H1 (cell line): ENCODE measurements around the gene PPM1F. TPM values are rescaled to one million over a fixed set of nuclear protein-coding genes. Genes with fewer than 3 reads are reported as not detected.

ENCODE experiments used
- CTCF ChIA-PET: fragments of 300-600 bp; sonication (Branson Sonifier 250); formaldehyde crosslinking; loops from one replicate; lab custom pipeline; 2021; ENCODE audit not compliant: partially characterized antibody; lab: Charles Lee
- POLR2A ChIA-PET: fragments of 300-600 bp; sonication (Branson Sonifier 250); formaldehyde crosslinking; loops from one replicate; lab custom pipeline; 2021; ENCODE audit warnings: inconsistent platforms; ENCODE audit not compliant: partially characterized antibody; lab: Charles Lee
- DNase-seq, 2 experiments: peaks; one replicate each; pipeline versions ENCODE4 v3.0.0 to v3.0.0-alpha.2; 2010 to 2022; ENCODE audit warnings: low spot score in 2 of 2, low read depth in 1 of 2, mixed read lengths in 1 of 2
- FAIRE-seq: peaks from 2 replicates; lab custom pipeline; 2011; peaks lifted over from hg19 to GRCh38; lab: Jason Lieb, UNC
- H2AFZ ChIP-seq: 2 replicates; pipeline ENCODE4 v1.8.1; 2012; ENCODE audit warnings: low read length, inconsistent platforms
- H2AK5ac ChIP-seq: 2 replicates; pipeline ENCODE4 v1.6.1; 2013; ENCODE audit warnings: low read depth, low read length
- H2BK120ac ChIP-seq: replicated peaks from 2 replicates; pipeline ENCODE3; 2013; ENCODE audit warnings: low read depth, low read length, inconsistent platforms
- H2BK12ac ChIP-seq: 2 replicates; pipeline ENCODE4 v1.6.1; 2013; ENCODE audit warnings: low read depth, low read length
- H2BK15ac ChIP-seq: 2 replicates; pipeline ENCODE4 v1.6.1; 2013; ENCODE audit warnings: low read length
- H2BK20ac ChIP-seq: 2 replicates; pipeline ENCODE4 v1.6.1; 2013; ENCODE audit warnings: low read length
- H2BK5ac ChIP-seq: 2 replicates; pipeline ENCODE4 v1.6.1; 2013; ENCODE audit warnings: low read depth, low read length
- H3K14ac ChIP-seq: 2 replicates; pipeline ENCODE4 v1.6.1; 2013; ENCODE audit warnings: inconsistent platforms; ENCODE audit not compliant: insufficient read length
- H3K18ac ChIP-seq: 2 replicates; pipeline ENCODE4 v1.6.1; 2013; ENCODE audit warnings: low read length; ENCODE audit errors: extremely low read depth
- H3K23ac ChIP-seq: 2 replicates; pipeline ENCODE4 v1.6.1; 2013; ENCODE audit warnings: inconsistent platforms; ENCODE audit not compliant: insufficient read length
- H3K23me2 ChIP-seq: 2 replicates; pipeline ENCODE4 v1.6.1; 2013; ENCODE audit warnings: low read depth, low read length
- H3K27ac ChIP-seq: 2 replicates; pipeline ENCODE4 v1.6.1; 2011; ENCODE audit warnings: low read depth, low read length, inconsistent platforms
- H3K27me3 ChIP-seq, 4 experiments: replicated peaks in 1 of 4; 1 replicate in 1 of 4; 2 replicates in 3 of 4; pipeline versions ENCODE4 v1.6.1 to v1.8.1; 2011 to 2013; ENCODE audit warnings: low read length in 3 of 4, mild to moderate bottlenecking in 3 of 4, inconsistent platforms in 2 of 4, mixed read lengths in 2 of 4, moderate library complexity in 1 of 4; ENCODE audit not compliant: control insufficient read depth in 3 of 4, insufficient read depth in 3 of 4; ENCODE audit errors: extremely low read depth in 1 of 4
- H3K36me3 ChIP-seq, 4 experiments: 2 replicates each; pipeline versions ENCODE4 v1.6.1 to v1.8.1; 2011 to 2013; ENCODE audit warnings: mild to moderate bottlenecking in 4 of 4, low read length in 3 of 4, moderate library complexity in 2 of 4, control low read depth in 1 of 4, inconsistent platforms in 1 of 4; ENCODE audit not compliant: insufficient read depth in 4 of 4, control insufficient read depth in 2 of 4
- H3K4ac ChIP-seq: replicated peaks from 2 replicates; pipeline ENCODE3; 2013; ENCODE audit warnings: low read length, low read depth, mixed read lengths, inconsistent platforms; ENCODE audit not compliant: insufficient read length
- H3K4me1 ChIP-seq, 4 experiments: replicated peaks in 1 of 4; 1 replicate in 1 of 4; 2 replicates in 3 of 4; pipeline versions ENCODE4 v1.6.1 to v1.8.1; 2011 to 2013; ENCODE audit warnings: low read length in 3 of 4, inconsistent platforms in 2 of 4, mixed read lengths in 1 of 4; ENCODE audit not compliant: insufficient read depth in 4 of 4, control insufficient read depth in 3 of 4
- H3K4me2 ChIP-seq, 2 experiments: 2 replicates each; pipeline versions ENCODE4 v1.6.1 to v1.8.1; 2011 to 2013; ENCODE audit warnings: low read depth in 2 of 2, low read length in 2 of 2, control low read depth in 1 of 2, inconsistent platforms in 1 of 2, mild to moderate bottlenecking in 1 of 2; ENCODE audit not compliant: insufficient read depth in 1 of 2
- H3K4me3 ChIP-seq, 4 experiments: fragments of 200-600, 300-600 bp in 1 of 4; sonication (generic), shearing (Covaris generic), sonication (Bioruptor Twin) in 1 of 4; 2 replicates each; pipeline versions ENCODE4 v1.5.1 to v1.8.1; 2011 to 2016; ENCODE audit warnings: low read length in 4 of 4, low read depth in 3 of 4, control low read depth in 2 of 4, inconsistent platforms in 2 of 4, mild to moderate bottlenecking in 2 of 4, mixed read lengths in 1 of 4, moderate library complexity in 1 of 4; ENCODE audit not compliant: insufficient read depth in 2 of 4; ENCODE audit errors: extremely low read depth in 1 of 4
- H3K56ac ChIP-seq: replicated peaks from 2 replicates; pipeline ENCODE3; 2013; ENCODE audit warnings: low read depth, mild to moderate bottlenecking, mixed read lengths, low read length, inconsistent platforms; ENCODE audit not compliant: insufficient read length
- H3K79me1 ChIP-seq: 2 replicates; pipeline ENCODE4 v1.6.1; 2013; ENCODE audit warnings: low read depth, low read length, control low read depth
- H3K79me2 ChIP-seq, 2 experiments: 2 replicates each; pipeline versions ENCODE4 v1.6.1 to v1.8.1; 2012 to 2013; ENCODE audit warnings: low read length in 2 of 2, mild to moderate bottlenecking in 2 of 2, inconsistent platforms in 1 of 2; ENCODE audit not compliant: insufficient read depth in 2 of 2, control insufficient read depth in 1 of 2
- H3K9ac ChIP-seq, 4 experiments: replicated peaks in 1 of 4; 1 replicate in 1 of 4; 2 replicates in 3 of 4; pipeline versions ENCODE4 v1.6.1 to v1.8.1; 2011 to 2013; ENCODE audit warnings: low read depth in 3 of 4, low read length in 3 of 4, control low read depth in 2 of 4, mild to moderate bottlenecking in 2 of 4, moderate library complexity in 2 of 4, inconsistent platforms in 1 of 4; ENCODE audit errors: extremely low read depth in 1 of 4
- H3K9me3 ChIP-seq, 2 experiments: 2 replicates each; pipeline versions ENCODE4 v1.6.1 to v1.8.1; 2012 to 2013; ENCODE audit warnings: mild to moderate bottlenecking in 2 of 2, moderate library complexity in 2 of 2, control low read depth in 1 of 2, inconsistent platforms in 1 of 2, low read depth in 1 of 2, low read length in 1 of 2, mixed read lengths in 1 of 2; ENCODE audit not compliant: insufficient read depth in 2 of 2
- H4K20me1 ChIP-seq, 2 experiments: replicated peaks in 1 of 2; 2 replicates each; pipeline versions ENCODE3 to v1.8.1; 2011 to 2013; ENCODE audit warnings: inconsistent platforms in 2 of 2, low read length in 2 of 2, mild to moderate bottlenecking in 1 of 2; ENCODE audit not compliant: insufficient read depth in 2 of 2, control insufficient read depth in 1 of 2
- H4K5ac ChIP-seq: 2 replicates; pipeline ENCODE4 v1.6.1; 2013; ENCODE audit warnings: low read length, low read depth, mixed read lengths, inconsistent platforms; ENCODE audit not compliant: insufficient read length
- H4K8ac ChIP-seq: 2 replicates; pipeline ENCODE4 v1.8.0; 2013; ENCODE audit warnings: mild to moderate bottlenecking, moderate library complexity, low read length, inconsistent platforms; ENCODE audit not compliant: insufficient read depth; ENCODE audit errors: extremely low read depth
- H4K91ac ChIP-seq: replicated peaks from 2 replicates; pipeline ENCODE3; 2013; ENCODE audit warnings: low read length, mixed read lengths, inconsistent platforms; ENCODE audit not compliant: insufficient read length
- FOSL1 ChIP-seq: IDR thresholded peaks from 2 replicates; pipeline ENCODE4 v1.6.1; 2011; ENCODE audit warnings: mild to moderate bottlenecking, low read depth, low read length, moderate library complexity; ENCODE audit not compliant: insufficient read depth
- WGBS, 2 experiments: shearing (Covaris generic) in 1 of 2; methylation state at CpG; one replicate each; pipeline versions ENCODE4 v1.1.6 to v1.1.7; 2013 to 2015; ENCODE audit warnings: low lambda C conversion rate in 2 of 2, mixed read lengths in 2 of 2, inconsistent platforms in 1 of 2, low coverage in 1 of 2, missing lambda C conversion rate in 1 of 2; ENCODE audit not compliant: insufficient replicate concordance in 2 of 2, insufficient coverage in 1 of 2, insufficient read length in 1 of 2; ENCODE audit errors: extremely low coverage in 1 of 2, missing lambda C conversion rate in 1 of 2; 5-methylcytosine and 5-hydroxymethylcytosine counted together
- polyA plus RNA-seq, 7 experiments: library from polyadenylated mRNA; depleted of rRNA in 3 of 7; stranded (reverse) in 5 of 7; unstranded in 2 of 7; fragments of >200 nt in 5 of 7; fragments of 200-250 nt in 2 of 7; gene quantifications; 1 replicate in 5 of 7; 2 replicates in 1 of 7; 4 replicates in 1 of 7; pipeline versions ENCODE4 v1.2.1 to v1.2.3, GENCODE V29; 2011 to 2013; ENCODE audit warnings: missing spikeins in 2 of 7, mixed read lengths in 2 of 7
- total RNA-seq: library from RNA; stranded (reverse); fragmentation: NEBNext Ultra II Directional; extraction: Animal tissue kit (Norgen Biotek cat#: 25700); gene quantifications from 2 replicates; pipeline ENCODE4 v1.2.1, GENCODE V29; 2021

Gene PPM1F
- total and polyA plus RNA-seq, 2 of the 8 experiments (the other 6 are each of a cell fraction or from before 2014, with no cell fraction given), result 12.4 to 22.8 TPM

DNA sequence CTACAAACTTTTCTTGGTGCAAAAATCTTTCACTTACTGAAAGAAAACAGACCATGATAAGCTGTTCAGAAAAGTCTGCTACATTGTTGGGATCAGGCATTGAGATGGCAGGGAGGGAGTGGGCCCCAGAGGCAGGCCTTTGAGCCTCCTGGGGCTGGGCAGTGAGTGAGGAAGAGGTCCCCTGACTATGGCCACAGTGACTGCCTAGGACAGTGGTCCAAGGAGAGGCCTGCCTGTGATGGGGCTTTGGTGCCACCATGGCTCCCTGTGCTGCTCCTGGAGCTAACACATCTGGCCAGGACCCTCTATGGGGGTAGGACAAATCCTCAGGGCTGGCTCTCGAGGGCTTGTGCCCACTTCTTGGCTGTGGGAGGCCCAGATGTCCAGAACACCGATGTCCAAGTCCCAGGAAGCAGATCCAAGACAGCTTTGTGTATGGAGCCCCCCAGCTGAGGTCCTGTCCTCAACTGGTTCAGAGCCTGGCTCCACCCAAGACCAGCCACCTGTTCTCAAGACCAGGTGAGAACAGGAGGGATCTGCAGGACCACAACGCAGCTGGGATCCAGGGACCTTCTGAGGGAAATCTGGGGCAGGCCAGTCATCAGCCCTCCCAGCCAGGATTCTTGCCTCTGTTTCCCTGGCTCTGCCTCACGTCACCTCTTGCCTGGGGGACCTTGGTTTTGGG is 36.9 kb downstream of the PPM1F start:
- Histone ChIP-seq H4K8ac (no peak overlapping the region; the same call in 1 of the 2 replicates), H3K4me2 (no peak overlapping the region), H4K5ac (no peak overlapping the region), H2BK12ac (no peak overlapping the region), H3K4ac (no peak overlapping the region), H3K9ac (no peak overlapping the region), H3K79me1 (no peaks in the 10 kb centered on the region), H2BK20ac (no peak overlapping the region), H3K56ac (no peak overlapping the region), H3K79me2 (no peaks in the 10 kb centered on the region), H2AFZ (no peak overlapping the region), H3K27me3 (no peaks in the 10 kb centered on the region; a peak in 1 of 7 replicates), H3K14ac (no peak overlapping the region), H3K36me3 (no peaks in the 10 kb centered on the region), H3K9me3 (no peaks in the 10 kb centered on the region), H2BK120ac (no peak overlapping the region), H2BK5ac (no peak overlapping the region), H3K27ac (no peak overlapping the region), H3K4me3 (no peak overlapping the region), H3K18ac (no peak overlapping the region), H4K91ac (no peak overlapping the region), H4K20me1 (no peaks in the 10 kb centered on the region), H3K23ac (no peak overlapping the region), H2AK5ac (no peak overlapping the region), H2BK15ac (no peak overlapping the region), H3K4me1 (peaks cover 6 to 27% (median 20%) of the 10 kb centered on the region in 4 experiments), H3K23me2 (no peaks in the 10 kb centered on the region)
- FAIRE-seq, result no peak
- DNase-seq, result no peak
- ChIA-PET CTCF (interaction anchor here (0.9 to 3.0 kb wide), 6 partner anchors 13 to 141 kb away, joined by 4 to 16 read pairs (median 7); no protein-coding TSS in a partner anchor), POLR2A (interaction anchor here (1.6 kb wide), 1 partner anchor 13 kb away, joined by 9 read pairs; no protein-coding TSS in a partner anchor)
- WGBS, 2 experiments, result 100% methylated on average over 3 of the region's 4 CpGs; no CpG with 5 or more reads in 1 of the 2 experiments
- no peak for TF ChIP-seq FOSL1
